A549 treated with AZD2906 at 1 μM for 4 hours (cell line): Measurements from ENCODE around the gene WDR53. TPM values are rescaled to one million over a fixed set of nuclear protein-coding genes. Genes with fewer than 3 reads are reported as not detected.

ENCODE experiments used
- total RNA-seq: library from RNA; stranded (reverse); fragments of 200-300 nt; extraction: Qiagen RNA extraction; gene quantifications from 5 replicates; pipeline ENCODE4 v1.2.3, GENCODE V29; 2022

WDR53 gene
- 7.1 to 9.6 TPM (median 8.8 TPM) in 5 replicates for total RNA-seq

GRCh38 chr3:196568246-196569002 is at the start of gene WDR53, which contains the start of gene FBXO45:
TSS of gene WDR53 (minus strand) at chr3:196568554. CDS start at chr3:196561475, 7,079 bp downstream.
TSS of gene FBXO45 (plus strand) at chr3:196568660. CDS start at chr3:196568985, 325 bp downstream.

GRCh38 chr3:196514913-196515621 is 53.3 kb downstream of the WDR53 start, which contains the start of gene SMCO1:
TSS of gene SMCO1 (minus strand) at chr3:196515346. CDS start at chr3:196515209, 137 bp downstream.

Other genes with a start within 250 kb of the WDR53 start
- gene TM4SF19, start 230.2 kb downstream of the WDR53 start, total RNA-seq = 7.0 to 8.0 TPM (median 7.2 TPM) in 5 replicates
- 5.9 to 9.0 TPM (median 8.1 TPM) in 5 replicates for gene UBXN7, start 136.1 kb downstream of the WDR53 start, total RNA-seq
- 3.2 to 4.4 TPM (median 3.7 TPM) in 5 replicates for gene RNF168, start 64.8 kb downstream of the WDR53 start, total RNA-seq
- 0.03 TPM in 1 of 5 replicates, not detected in the others for gene SMCO1, start 53.2 kb downstream of the WDR53 start, total RNA-seq
- gene FBXO45, start 106 bp upstream of the WDR53 start, total RNA-seq = 5.8 to 7.5 TPM (median 6.9 TPM) in 5 replicates
- gene NRROS, start 71.1 kb upstream of the WDR53 start, total RNA-seq = 0.05 TPM in 1 of 5 replicates, not detected in the others
- 2.4 to 3.1 TPM (median 2.6 TPM) in 5 replicates for gene CEP19, start 143.7 kb upstream of the WDR53 start, total RNA-seq
- 28.7 to 32.7 TPM (median 32.4 TPM) in 5 replicates for gene PIGX, start 143.8 kb upstream of the WDR53 start, total RNA-seq
- 32.1 to 57.2 TPM (median 37.9 TPM) in 5 replicates for gene PAK2, start 171.3 kb upstream of the WDR53 start, total RNA-seq